GM18951 (cell line): ENCODE data around the gene CARD8.
A peak's percentile ranks its signal among the peaks of the same experiment; 100 is the strongest.

Experiments used
- POLR2A ChIP-seq: IDR thresholded peaks from 4 replicates; pipeline ENCODE4 v1.6.1; 2011; ENCODE audit warnings: mild to moderate bottlenecking; ENCODE audit not compliant: insufficient read length, insufficient read depth; ENCODE audit errors: extremely low read depth
- in situ Hi-C: fragments of 300-500 bp; cut with MboI; formaldehyde crosslinking; loops from one replicate; pipeline ENCODE4 v1.12.0; 2022; ENCODE audit warnings: low sequenced_read_pairs, mixed read lengths, inconsistent platforms; ENCODE audit not compliant: unreplicated experiment

CARD8 gene

DNA sequence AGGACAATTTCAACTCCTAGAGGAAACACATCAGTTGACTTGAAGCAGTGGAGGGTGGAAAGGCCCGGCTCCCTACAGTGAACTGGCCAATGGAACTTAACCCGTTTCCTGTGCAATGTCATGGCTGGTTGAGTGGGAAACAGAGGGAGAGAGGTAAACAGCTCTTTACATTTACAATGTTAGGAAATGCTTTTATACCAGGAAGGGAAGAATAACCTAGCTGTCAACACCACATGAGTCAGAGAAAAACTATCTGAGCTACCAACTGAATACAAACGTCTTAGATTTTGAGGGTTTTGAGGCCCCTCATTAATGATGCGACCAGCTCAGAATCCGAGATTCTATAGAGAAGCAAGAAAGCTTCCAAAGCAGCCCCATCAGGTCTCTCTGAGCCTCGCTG, 36.7 kb downstream of the CARD8 start:
- in situ Hi-C loops: no loop called here
- no peak for TF ChIP-seq POLR2A

DNA sequence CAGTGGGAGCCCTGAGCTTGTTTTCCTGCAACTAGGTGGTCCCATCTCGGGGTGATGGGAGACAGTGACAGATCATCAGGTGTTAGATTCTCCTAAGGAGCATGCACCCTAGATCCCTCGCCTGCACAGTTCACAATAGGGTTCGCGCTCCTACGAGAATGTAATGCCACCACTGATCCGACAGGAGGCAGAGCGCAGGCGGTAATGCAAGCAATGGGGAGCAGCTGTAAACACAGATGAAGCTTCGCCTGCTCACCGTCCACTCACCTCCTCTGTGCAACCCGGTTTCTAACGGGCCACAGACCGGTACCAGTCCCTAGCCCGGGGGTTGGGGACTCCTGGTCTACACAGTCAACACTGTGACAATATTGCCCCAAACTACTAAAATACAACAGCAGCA, 38.8 kb downstream of the CARD8 start:
- in situ Hi-C loops: no loop called here
- no peak for TF ChIP-seq POLR2A

DNA sequence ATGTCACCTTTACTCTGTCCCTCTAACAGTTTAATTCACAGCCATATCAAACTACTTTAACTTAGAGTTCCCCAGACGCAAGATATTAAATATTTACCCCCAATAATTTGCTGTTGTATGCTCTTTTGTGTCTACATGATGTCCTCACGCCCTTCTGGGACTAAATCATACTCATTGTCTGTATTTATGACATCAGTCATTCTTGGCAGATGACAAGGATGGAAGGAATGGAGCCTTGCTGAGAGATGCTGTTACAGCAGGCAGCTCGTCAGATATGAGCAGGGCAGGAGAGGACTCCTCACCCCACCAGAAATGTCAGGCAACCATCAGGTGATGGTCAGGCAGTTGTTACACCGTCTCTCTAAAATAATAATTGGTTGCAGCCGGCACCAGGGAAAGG, 41.8 kb downstream of the CARD8 start:
- no peak for TF ChIP-seq POLR2A
- in situ Hi-C loops: no loop called here

DNA sequence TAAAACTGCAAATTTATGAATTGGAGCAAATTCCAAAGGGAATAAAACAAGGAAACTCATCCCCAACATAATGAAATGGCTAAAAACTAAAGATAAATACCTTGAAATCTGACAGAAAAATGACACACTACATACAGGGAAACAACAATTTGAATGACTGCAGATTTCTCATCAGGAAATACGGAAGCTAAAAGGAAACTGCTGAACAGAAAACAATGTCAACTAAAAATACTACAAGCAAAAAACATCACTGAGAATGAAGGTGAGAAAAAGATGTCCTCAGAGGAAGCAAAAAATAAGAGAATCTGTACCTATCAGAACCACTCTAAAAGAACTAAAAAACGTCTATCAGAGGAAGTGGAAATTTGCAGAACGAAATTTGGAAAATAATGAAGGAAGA, 45.7 kb downstream of the CARD8 start:
- TF ChIP-seq POLR2A: no peak
- in situ Hi-C loops: no loop called here

DNA sequence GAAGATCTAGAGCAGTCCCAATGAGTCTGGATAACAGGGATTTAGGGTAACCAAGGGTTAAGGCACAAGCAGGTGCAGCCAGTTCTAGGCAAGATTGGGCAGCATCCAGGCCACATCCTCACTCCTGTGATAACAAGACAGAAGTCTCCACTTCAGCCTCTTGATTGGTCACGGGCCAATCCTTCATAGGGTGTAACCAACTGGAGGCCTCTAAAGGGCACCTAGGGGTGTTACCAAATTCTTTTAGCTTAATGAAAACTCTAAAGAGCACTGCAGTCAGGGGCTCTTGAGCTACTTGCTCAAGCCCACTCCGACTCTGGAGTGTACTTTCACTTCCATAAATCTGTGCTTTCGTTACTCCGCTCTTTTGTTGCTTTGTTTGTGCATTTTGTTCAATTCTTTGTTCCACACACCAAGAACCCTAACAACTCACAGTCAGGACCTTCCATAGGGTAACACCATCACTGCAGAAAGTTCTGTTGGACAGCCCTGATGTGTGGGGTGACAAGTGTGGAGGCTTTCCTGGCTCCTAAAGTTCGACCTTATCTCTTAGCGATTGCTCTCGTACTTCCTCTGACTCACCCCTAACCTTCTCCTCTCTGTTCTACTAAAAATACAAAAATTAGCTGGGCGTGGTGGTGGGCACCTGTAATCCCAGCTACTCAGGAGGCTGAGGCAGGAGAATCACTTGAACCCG, 49.2 kb downstream of the CARD8 start:
- in situ Hi-C loops: no loop called here

DNA sequence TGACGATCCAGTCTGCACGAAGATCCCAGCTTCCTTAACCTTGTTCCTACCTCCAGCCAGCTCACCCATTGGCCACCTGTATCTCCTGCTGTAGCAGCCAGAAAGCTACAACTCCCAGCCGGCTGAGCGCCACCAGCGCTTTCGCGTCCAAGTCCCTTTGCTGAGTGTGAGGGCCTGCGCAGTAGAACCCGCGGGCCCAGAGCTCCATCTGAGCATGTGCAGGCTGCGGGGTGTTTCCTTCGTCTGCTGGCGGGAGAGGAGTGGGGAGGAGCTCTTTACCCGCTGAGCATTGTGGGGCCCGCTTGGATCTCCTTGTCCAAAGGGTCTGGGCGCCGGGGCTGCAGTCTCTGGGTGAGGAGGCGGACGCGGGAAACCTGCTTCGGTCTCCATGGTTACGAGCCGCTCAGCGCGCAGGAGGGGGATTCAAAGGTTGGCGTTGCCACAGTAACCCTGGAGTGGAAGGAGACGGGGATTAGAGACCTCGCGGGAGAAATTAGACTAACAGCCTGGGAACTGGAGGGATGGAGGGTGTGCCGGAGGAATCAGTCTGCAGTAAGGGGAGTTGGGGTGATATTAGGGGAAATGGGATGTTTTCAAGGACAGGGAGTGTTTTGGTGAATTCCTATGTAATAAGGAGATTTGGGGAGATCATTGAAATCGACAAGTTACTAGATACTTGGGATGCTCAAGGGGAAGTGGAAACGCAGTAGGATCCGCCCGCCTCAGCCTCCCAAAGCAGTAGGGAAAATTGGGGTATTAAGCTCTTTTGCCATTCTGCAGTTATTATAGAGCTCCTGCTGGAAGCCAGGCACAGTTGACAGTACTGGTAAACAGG, 51.7 kb downstream of the CARD8 start:
- in situ Hi-C loops: no loop called here
- peak; percentile 89 for TF ChIP-seq POLR2A

More for the DNA sequence above, 49.2 kb downstream of the CARD8 start:
- no peak for TF ChIP-seq POLR2A

DNA sequence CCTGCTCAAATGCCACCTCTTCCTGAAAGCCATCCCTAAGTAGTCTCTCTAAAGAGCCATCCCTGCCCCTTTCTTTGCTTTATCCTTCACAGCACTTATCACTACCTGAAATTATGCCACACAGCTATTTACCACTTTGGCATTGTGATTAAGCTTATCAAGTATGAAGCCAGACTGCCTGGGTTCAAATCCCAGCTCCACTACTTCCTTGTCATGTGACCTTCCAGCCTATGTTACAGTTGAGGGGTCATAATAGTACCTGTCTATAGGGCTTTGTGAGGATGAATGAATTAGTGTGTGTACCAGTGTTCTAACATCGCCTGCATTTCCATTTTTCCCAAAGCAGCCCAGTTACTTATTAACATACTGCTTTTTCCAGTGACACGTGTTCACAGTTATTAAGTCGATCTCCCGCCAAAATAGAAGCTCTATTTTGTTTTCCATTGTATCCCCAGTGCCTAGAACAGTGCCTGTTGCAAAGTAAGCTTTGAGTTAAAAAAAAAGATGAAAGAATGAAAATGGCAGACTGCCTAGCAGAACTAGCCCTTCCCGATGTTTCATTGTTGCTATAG, 52.4 kb downstream of the CARD8 start:
- in situ Hi-C loops: no loop called here
- TF ChIP-seq POLR2A: no peak

DNA sequence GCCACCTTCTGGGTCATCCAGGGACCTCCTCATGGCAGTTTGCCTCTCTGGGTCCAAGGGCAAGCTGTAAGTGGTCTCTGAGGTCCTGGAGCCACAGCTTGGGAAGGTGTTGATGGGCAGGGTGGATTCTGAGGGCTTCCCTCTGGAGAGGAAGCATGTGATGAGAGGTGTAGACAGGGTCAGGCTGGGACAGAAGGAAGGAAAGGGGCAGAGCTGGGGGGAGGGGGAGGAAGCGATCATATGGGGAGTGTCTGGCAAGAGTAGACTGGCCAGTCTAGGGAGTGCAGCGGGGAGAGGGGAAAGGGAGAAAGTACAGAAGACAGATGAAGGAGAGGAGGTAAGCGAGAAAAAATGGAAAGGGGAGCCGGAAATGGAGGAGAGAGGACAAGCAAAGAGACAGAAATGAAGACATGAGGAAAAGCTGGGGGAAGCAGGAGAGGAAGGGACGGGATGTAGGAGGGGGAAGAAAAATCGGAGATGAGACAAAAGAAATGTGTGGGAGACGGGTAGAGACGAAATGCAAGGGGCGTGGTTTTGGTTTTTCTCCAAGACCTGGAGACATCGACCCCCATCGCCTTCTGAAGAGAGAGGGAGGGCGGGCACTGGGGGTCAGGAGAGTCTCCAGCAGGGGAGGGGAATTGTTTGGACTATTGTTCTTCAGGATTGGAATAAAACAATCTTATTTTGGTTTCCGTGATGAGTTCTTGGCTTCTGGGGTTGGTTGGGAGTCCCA, 58.6 kb downstream of the CARD8 start:
- in situ Hi-C loops: no loop called here
- no peak for TF ChIP-seq POLR2A

DNA sequence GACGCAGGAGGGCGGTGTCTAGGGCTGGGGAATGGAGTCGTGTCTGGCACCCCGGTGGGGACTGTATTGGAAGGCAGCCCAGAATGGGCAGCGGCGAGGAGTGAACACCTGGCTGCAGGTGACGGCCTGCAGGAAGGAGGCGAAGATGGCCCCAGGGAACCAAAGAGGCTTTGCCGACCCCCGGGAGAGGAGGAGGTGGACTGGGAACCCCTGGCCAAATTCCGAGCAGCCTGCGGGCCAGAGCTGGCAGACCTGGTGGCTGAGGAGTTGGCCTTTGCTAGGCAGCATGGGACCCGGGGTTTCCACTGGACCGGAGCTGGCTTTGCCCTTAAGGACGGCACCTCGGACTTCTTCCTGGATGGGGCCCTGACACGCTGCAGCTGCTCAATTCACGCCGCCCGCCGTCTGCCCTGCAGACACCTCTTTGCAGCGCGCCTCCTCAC, 59.4 kb downstream of the CARD8 start:
- TF ChIP-seq POLR2A: peak; percentile 2
- in situ Hi-C loops: no loop called here

DNA sequence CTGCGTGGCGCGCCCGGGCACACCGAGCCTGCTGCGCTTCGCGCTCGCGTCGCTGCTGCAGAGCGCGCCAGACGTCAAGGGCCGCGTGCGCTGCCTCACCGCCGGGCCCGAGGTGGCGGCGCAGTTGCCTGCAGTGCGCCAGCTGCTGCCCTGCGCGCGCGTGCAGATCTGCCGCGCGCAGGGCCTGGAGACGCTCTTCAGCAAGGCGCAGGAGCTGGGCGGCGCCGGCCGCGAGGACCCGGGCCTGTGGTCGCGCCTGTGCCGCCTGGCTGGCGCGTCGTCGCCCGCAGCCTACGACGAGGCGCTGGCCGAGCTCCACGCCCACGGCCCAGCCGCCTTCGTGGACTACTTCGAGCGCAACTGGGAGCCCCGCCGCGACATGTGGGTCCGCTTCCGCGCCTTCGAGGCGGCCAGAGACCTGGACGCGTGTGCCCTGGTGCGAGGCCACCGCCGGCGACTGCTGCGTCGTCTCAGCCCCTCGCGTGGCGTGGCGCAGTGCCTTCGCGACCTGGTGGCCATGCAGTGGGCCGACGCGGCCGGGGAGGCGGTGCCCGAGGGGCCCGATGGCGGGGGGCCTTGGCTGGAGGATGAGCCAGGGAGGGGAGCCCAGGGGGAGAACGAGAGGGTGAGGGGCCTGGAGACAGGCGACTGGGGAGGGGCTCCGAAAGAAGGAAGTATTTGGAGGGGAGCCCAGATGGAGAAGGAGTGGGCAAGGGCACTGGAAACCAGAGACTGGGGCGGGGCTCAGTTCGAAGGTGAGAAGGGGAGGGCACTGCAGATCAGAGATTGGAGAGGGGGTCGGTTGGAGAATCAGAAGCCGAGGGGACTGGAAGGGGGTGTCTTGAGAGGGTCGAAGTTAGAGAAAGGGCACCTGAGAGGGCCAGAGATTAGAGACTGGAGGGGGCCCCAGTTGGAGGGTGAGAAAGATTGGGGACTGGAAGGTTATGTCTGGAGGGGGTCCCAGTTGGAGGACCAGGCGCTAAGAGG, 60.6 kb downstream of the CARD8 start:
- TF ChIP-seq POLR2A: no peak
- in situ Hi-C loops: no loop called here

DNA sequence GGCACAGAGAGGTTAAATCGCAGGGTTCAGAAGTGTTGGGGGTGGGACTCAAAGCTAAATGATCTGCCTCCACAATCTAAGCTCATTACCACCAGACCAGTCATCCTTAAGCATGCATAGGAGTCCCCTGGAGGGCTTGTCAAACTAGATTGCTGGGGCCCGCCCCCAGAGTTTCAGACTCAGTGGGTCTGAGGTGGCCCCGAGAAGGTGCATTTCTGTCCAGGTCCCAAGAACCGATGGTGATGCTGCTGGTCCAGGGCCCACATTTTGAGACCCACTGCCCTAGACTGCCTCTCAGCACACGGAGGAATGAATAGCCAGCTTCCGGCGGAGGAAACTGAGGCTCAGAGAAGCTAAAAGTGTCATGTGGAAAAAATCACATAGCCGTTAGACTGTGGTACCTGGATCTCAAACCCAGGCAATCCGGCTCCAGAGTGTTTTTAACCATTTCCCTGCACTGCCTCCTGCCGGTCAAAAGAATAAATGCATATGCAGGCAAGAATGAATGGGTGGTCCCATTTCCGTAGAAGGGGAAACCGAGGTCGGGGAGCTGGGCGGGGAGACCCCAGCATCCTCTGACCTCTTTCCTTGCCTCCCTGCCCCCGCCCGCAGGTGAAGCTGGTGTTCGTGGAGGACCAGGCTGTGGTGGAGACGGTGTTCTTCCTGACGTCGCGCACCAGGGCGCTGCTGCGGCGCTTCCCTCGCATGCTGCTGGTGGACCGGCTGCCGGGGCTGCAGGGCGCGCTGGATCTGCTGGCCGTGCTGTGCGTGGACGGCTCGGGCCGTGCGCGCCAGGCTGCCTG, 61.5 kb downstream of the CARD8 start:
- in situ Hi-C loops: no loop called here

More for the DNA sequence above, 61.5 kb downstream of the CARD8 start:
- TF ChIP-seq POLR2A: no peak
